GM19193 (cell line): ENCODE data around the gene MAP6.

ENCODE experiments used
- POLR2A ChIP-seq: IDR thresholded peaks from 4 replicates; pipeline ENCODE4 v1.6.1; 2011; ENCODE audit not compliant: insufficient read depth, insufficient read length; ENCODE audit errors: extremely low read depth

Gene MAP6

DNA sequence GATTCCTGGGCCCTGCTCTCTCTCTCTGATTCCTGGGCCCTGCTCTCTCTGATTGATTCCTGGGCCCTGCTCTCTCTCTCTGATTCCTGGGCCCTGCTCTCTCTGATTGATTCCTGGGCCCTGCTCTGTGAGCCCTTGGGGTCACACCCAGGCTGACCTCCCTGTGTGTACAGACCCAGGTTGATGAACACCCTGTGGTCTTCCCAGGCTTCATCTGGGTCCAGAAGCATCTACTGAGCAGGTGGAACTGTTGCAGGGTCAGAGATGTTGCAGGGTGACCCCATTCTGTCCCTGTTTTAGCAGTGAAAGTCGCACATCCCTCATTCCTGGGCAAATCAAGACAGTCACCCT is 126.8 kb downstream of the MAP6 start:
- TF ChIP-seq POLR2A: no peak

DNA sequence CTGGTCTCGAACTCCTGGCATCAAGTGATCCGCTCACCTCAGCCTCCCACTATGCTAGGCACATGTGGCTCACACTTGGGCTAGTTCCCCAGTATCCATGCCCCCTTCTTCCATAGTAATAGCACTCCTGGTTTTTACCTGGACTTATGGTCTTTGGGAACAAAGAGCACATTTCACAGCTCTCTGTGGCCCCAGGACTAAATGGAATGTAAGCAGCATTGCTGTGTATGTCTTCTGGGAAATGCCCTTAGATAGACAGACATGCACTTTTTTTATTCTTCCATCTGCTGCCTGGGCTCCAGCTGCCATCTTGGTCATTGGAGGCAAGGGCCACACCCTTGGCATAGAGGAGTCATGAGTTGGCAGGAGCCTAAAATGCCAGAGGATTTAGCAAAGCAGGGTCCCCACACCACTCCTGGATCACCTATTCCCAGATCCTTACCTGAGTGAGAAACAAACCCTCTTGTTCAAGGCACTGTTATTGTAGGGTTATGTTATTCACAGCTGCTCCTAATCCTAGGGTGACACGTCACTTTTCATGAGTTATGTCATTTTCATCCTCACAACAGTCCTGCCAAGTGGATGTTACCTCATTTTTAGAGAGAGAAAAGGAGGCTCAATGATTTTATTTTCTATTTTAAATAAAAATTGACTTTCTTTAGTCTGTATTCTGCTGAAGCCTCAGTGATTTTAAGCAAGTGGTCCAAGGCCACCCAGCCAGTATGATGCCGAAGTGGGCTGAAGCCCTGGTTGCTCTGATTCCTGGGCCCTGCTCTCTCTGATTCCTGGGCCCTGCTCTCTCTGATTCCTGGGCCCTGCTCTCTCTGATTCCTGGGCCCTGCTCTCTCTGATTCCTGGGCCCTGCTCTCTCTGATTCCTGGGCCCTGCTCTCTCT is 127.4 kb downstream of the MAP6 start:
- no peak for TF ChIP-seq POLR2A

- TF ChIP-seq POLR2A: no peak
These were observed 129.1 kb downstream of the MAP6 start for GRCh38 chr11:75539459-75540334.

DNA sequence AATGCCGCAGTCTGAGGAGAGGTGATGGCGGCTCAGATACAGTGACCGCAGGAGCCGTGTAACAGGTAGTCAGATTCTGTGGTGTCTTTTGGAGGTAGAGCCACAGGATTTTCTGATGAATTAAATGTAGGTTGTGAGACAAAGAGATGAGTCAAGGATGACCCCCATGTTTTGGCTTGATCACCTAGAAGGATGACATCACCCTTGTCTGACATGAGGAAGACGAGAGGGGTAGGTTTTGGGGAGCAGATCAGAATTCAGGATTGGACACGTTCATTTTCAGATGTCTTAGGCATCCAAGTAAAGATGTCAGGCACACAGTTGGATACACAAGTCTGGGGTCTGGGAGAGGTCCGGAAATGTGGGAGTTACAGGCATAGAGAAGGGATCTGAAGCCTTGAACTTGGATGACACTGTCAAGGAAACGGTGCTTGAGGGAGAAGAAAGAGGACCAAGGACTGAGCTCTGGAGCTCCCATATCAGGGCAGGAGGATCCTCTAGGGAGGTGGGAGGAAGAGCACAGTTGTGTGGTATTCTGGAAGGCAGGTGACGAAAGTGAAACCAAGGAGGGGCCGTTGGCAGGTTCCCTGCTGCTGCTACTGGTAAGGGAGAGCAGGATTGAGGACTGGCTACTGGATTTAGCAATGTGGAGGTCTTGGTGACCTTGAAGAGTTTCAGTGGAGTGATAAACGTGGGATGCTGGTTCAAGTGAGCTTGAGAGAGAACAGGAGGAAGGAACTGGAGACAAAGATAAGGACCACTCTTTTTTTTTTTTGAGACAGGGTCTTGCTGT is 130.5 kb downstream of the MAP6 start:
- TF ChIP-seq POLR2A: no peak

GRCh38 chr11:75537740-75538139 is 131.1 kb downstream of the MAP6 start:
- TF ChIP-seq POLR2A: no peak
